C1 segment of cervical spinal cord (tissue), 14 donors: ENCODE measurements around the gene TIGIT.

ENCODE experiments used
- DNase-seq, 14 donors: peaks; one replicate each; lab custom pipeline; 2025; lab: John Stamatoyannopoulos, UW

TIGIT gene

DNA sequence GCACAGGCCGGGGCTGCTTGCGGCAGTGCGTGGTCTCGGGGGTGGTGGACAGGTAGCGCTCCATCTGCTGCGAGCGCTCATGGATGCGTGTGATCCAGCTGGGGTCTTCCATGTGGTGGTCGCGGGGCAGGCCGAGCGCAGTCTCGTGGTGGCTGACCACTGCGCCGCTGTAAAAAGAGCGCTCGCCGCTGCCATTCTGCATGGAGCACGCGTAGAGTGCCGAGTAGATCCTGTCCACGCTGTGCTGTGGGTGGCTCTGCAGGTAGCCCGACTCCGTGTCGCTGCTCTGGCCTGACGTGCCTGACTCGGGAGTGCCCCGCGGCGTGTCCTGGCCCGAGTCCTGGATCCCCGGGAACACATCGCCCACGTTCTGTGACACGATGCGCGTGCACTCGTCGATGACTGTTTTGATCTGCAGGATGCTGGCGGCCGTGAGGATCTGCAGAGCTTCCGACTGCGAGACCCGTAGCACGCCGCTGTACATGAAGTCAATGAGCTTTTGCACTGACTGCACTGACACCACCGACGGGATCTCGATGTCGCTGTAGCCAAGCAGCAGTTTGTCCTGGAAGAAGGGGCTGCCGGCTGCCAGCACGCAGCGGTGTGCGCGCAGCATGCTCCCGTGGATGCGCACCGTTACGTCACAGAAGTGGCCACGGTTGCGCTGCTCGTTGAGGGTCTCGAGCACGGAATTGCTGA is 57.4 kb downstream of the TIGIT start:
- DNase-seq: no peak

DNA sequence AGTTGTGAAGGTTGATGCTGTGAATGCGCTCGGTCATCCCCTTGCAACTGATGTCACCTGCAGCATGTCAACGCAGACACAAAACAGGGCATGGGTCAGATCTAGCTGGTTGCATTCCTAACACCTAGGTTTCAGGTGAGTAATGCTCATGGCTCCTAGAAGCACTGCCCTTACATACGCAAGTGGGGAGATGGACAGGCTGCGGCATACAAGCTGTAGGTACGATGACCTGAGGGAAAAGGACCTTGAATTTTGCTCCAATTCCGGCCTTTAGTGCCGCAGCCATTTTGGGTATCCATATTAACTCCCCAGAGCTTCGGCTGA is 58.0 kb downstream of the TIGIT start:
- no peak for DNase-seq

DNA sequence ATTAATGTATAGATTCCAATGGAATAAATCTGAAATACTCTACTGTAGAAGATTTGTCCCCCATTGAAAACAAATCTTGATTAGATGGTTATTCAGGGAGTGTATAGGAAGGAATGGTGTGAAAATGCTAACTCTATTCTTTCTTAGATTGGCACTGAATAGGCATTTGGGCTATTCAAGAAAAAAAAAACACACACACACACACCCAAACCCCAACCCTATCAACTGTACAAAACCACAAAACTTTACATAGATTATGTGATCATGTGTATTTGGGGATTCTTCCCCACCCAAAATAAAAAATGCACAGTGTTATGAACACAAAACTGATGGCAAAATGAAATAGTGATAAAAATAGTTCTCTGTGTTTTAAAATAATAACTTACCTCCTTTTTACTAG is 61.8 kb downstream of the TIGIT start:
- no peak for DNase-seq

DNA sequence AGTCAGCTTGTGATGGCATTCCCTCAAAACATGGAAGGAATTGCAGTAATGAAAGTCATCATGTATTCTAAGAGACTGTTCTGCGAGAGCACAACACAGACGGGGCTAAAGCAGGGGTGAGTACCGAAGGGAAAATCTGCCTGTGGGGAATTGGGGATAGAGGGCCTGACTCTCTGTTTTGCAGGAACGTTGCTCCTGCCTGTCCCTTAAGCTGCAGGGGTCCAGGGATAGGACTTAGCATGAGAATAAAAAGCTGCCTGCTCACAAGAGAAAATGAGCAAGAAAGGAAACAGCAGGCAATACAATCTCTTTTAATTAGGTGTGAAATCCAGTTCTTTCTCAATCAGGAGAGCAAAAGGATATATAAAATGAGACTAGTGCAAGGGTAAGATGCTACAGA is 62.2 kb downstream of the TIGIT start:
- no peak for DNase-seq

DNA sequence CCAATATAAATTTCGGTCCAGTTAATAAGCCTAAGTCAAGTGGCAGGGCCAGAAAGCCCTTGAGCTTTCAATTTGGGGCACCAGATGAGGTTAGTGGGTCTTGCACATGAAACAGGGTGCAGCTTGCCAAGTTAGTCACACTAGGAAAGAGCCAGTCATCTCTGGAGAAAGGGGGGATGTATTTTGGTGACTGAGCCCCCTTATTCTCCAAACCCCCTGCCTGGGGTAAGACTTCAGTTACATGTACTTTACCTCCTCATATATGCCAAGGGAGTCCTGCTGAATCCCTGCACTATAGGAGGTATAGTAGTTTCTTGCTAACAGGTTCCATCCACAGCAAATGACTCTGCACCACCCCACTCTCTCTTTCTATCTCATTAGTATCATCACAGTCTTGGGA is 62.7 kb downstream of the TIGIT start:
- DNase-seq: no peak
